Limb (tissue), 2 donors: ENCODE data around the gene PCP2.

Experiments used
- DNase-seq, 2 donors: peaks; one replicate each; pipeline ENCODE4 v3.0.0-alpha.2; 2016; ENCODE audit errors: extremely low spot score in 2 of 2

PCP2 gene

DNA sequence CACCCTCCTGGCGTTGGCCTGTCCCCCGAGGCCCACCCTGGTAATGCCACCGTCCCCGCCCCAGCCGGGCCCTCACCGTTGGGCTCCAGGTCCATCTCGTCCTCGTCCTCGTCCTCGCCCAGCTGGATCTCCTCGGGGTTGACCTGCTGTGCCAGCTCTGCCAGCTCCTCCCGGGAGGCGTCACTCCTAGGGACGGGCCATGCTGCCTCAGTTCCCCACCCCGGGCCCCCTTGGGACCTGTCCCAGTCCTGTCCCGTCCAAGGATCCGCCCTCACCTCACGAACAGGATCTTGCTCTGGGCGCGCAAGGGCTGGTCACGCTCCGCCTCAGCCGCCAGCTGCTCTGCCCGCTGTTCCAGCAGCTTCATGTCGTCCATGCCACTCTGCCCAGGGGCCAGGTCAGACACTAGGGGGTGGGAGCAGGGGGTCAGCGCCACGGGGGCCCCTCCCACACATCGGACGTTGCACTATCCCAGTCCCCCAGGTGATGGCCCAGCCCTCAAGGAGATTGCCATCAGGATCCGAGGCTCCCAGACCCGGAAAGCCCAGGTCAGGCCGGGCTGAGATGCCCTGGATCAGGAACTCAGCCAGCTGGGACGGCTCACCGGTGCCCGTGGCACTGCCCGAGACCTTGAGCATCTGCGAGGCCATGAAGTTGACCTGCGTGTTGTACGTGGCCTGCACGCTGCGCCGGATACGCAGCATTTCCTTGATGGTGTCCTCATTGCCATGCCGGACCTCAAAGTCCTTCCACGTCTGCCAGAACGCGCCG is 13.7 kb downstream of the PCP2 start:
- no peak for DNase-seq

DNA sequence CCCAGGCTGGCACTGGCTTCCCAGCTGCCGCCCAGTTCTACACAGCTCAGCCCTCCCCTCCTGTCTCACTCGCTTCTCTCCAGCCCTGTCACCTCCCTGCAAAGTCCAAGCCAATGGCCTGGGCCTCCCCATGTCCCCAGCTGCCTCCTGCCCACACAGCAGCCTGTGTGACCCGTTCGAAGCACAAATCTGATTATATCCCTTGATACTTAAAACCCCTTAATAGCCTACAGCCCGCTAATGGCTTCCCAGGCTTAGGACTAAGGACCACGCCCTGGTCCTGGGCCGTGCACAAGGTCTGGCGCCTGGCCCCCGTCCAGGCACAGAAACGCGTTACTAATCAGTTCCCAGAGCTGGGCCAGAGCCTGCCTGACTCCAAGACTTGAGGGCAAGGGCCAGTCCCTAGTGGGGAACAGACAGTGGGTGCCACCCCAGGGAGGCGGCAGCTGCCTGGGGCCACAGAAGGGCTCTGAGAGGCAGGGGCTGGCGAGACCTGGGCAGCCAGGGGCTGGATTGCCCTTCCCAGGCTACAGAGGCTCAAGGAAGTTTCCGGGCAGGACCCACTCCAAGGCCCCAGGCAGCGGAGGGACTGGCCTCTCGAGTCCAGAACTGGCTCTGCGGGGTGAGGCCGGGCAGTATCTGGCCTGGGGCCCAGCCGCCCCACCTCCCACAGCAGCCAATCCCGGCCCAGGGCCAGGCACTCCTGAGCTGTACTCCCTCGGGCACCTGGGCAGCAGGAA is 14.6 kb downstream of the PCP2 start:
- DNase-seq: no peak

DNA sequence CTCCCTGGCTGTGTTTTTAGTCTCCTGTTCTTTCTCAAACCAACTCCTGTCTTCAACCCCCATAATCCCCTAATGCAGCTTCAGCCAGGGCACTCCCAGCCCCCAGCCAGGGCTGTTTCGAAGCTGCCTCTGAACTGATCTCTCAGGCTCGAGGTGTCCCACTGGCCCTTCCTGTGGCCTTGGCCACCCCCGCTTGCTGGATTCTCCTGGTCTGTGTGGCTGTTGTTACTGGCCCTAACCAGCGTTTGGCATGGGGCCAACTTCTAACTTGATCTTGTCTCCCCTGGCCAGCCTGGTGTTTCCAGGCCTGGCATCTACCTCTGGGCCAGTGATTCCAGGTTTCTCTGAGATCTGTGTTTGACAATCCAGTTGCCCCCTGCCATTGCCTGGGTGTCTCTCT is 15.2 kb downstream of the PCP2 start:
- DNase-seq: no peak

DNA sequence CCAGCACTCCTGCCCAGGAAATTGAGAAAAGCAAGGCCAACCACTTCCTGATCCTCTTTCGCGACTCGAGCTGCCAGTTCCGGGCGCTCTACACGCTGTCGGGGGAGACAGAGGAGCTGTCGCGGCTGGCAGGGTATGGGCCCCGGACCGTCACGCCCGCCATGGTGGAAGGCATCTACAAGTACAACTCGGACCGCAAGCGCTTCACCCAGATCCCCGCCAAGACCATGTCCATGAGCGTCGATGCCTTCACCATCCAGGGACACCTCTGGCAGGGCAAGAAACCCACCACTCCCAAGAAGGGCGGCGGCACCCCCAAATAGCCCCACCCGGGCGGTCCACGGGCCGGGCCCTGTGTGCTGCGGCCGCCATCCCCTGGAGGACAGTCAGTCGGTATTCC is 15.8 kb downstream of the PCP2 start:
- no peak for DNase-seq

DNA sequence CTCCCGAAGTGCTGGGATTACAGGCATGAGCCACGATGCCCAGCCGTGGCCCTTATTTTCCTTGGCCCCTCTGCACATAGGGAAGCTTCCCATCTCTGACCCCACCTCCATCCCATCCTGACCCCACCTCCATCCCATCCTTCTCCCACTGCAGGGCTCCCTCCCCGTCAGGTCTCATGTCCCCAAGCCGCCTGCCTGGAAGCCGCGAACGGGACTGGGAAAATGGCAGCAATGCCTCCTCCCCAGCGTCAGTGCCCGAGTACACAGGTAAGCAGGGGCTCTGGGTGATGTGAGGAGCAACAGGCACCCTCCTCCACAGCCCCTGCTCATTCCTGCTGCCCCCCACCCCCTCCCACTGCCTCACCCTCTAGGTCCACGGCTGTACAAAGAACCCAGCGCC is 16.3 kb downstream of the PCP2 start:
- DNase-seq: no peak

DNA sequence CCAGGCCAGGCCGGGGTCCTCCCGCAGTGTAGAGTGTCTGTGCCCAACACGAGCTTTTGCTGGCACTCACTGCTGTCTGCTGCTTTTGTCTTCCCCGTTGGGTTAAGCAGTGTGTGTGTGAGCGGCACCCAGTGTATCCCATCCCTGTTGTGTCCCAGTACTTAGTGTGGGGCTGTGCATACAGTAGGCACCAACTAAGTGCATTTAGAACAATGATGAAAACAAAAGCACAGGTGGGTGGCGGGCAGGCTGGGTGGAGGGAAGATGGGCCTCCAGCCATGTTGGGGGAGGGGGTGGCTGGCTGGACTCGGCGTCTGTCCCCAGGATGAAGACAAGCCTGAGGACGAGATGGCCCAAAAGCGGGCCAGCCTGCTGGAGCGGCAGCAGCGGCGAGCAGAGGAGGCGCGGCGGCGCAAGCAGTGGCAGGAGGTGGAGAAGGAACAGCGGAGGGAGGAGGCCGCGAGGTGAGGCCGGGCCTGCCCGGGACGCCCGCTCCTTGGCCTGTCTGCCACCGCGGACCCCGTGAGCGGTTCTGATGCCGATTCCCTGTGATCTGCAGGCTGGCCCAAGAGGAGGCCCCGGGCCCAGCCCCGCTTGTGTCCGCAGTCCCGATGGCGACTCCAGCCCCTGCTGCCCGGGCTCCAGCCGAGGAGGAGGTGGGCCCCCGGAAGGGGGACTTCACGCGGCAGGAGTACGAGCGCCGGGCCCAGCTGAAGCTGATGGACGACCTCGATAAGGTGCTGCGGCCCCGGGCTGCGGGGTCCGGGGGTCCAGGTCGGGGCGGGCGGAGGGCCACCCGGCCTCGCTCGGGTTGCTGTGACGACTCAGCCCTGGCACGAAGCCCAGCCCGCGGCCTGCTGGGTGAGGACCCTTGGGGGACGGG is 18.4 kb downstream of the PCP2 start:
- no peak for DNase-seq

DNA sequence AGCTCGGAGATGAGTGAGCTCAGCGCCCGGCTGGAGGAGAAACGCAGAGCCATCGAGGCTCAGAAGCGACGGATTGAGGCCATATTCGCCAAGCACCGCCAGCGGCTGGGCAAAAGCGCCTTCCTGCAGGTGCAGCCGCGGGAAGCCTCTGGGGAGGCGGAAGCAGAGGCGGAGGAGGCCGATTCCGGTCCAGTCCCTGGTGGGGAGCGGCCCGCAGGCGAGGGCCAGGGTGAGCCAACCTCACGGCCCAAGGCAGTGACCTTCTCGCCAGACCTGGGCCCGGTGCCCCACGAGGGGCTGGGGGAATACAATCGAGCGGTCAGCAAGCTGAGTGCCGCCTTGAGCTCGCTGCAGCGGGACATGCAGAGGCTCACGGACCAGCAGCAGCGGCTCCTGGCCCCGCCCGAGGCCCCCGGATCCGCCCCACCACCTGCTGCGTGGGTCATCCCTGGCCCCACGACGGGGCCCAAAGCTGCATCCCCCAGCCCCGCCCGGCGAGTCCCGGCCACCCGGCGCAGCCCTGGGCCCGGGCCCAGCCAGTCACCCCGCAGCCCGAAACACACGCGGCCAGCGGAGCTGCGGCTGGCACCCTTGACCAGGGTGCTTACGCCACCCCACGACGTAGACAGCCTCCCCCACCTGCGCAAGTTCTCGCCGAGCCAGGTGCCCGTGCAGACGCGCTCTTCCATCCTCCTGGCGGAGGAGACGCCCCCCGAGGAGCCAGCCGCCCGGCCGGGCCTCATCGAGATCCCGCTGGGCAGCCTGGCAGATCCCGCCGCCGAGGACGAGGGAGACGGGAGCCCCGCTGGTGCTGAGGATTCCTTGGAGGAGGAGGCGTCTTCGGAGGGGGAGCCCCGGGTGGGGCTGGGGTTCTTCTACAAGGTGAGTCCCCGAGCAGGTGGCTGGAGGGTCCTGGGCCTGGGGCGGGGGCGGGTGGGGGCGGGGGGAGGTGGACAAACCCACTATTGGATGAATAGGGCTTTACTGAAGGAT is 20.9 kb downstream of the PCP2 start:
- no peak for DNase-seq

DNA sequence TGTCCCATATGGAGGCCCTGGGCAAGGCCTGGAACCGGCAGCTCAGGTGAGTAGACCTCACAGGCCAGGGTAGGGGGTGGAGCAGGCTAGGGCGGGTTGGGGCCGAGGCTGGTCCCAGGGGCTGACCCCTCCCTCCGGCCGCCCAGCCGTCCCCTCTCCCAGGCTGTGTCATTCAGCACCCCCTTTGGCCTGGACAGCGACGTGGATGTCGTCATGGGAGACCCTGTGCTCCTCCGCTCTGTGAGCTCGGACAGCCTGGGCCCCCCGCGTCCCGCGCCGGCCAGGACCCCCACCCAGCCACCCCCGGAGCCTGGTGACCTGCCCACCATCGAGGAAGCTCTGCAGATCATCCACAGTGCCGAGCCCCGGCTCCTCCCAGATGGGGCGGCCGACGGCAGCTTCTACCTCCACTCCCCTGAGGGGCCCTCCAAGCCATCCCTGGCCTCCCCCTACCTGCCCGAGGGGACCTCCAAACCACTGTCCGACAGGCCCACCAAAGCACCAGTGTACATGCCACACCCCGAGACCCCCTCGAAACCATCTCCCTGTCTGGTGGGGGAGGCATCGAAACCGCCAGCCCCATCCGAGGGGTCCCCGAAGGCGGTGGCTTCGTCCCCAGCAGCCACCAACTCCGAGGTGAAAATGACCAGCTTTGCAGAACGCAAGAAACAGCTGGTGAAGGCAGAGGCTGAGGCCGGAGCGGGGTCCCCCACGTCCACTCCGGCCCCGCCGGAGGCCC is 21.8 kb downstream of the PCP2 start:
- DNase-seq: no peak

DNA sequence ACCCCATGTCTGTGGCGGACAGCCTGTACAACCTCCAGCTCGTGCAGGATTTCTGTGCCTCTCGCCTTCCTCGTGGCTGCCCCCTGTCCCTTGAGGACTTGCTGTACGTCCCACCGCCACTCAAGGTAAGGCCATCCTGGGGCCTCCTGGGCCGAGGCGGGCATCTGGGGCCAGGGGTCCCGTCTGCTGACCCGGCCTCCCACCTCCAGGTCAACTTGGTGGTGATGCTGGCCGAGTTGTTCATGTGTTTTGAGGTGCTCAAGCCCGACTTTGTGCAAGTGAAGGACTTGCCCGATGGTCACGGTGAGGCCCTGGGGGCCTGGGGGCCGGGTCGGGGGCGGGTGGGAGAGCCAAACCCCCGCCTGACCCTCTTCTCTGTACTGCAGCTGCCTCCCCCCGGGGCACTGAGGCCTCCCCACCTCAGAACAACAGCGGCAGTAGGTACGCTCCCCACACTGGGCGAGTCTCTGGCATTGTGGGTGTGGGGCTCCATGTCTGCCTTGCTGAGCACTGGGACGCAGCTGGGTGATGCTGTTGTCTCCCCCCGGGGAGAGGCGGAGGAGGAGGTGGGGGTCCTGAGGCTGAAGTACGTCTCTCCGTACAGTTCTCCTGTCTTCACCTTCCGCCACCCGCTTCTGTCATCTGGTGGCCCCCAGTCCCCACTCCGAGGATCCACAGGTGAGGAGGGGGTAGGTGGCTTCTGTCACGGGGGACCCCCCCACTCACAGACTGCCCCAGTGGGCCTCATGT is 22.9 kb downstream of the PCP2 start:
- DNase-seq: no peak

DNA sequence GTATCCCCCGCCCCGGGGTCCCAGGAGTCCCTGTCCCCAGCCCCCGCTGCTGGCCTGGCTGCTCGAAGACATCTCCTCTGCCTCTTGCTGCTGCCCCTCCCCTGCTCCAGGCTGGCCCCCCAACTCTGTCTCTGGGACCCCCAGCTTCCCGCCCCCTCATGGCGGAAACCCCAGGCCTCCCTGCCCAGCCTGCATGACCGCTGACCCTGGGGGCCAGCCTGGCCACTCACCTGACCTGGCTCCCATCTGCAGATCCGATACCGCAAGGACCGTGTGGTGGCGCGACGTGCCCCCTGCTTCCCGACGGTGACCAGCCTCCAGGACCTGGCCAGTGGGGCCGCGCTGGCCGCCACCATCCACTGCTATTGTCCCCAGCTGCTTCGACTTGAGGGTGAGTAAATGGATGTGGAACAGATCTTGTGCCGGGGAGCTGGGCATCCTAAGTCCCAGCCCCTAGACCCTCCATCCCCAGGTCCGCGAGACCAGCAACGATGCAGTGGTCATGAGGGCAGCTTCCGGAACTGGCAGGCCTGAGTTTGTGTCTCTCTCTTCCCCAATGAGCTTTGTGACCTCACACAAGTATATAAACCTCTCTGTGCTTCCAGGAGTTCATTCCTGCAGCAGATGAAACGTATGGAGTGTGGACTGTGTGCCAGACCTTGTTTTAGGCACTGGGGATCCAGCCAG is 25.5 kb downstream of the PCP2 start:
- DNase-seq: no peak

DNA sequence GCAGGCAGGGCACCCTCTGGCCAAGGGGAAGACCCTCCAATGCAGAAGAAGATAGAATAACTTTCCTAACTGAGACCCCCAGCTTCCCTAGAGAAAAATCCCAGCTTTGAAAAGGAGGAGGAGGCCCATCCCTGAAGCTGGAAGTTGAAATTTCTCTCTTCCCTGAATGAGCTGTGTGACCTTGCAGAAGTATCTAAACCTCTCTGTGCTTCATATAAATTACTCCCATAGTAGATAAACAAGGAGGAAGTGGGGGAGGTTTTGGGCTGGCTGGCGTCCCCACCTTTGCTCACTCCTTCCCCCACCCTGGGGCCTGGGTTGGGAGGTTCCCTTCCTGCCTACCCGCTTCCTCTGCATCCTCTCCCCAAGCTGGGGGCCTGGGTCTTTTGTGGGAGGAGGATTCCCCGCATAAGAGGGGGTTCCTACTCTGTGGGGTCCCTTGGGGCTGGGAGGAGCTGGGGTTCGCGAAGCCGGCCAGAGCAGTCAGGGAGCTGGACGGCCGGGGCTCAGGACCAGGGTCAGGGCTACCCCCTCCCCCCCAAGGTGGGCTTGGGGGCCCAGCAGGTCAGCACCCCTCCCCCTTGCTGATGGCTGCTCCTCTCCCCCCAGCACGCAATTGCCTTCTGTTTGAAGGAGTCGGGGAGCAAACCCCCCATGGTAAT is 26.2 kb downstream of the PCP2 start:
- DNase-seq: no peak

DNA sequence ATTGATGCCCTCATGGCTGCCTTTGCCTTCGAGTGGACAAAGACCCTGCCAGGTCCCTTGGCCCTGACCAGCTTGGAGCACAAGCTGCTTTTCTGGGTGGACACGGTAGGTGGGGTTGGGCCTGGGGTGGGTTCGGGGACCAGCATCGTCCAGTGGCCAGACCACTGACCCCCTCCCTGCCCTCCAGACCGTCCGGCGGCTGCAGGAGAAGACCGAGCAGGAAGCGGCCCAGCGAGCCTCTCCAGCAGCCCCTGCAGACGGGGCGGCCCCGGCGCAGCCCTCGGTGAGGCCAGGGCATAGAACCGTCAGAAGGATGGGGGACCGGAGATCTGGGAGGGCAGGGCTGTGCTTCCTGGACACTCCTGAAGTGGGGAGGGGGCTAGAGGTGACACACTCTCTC is 27.2 kb downstream of the PCP2 start:
- no peak for DNase-seq

DNA sequence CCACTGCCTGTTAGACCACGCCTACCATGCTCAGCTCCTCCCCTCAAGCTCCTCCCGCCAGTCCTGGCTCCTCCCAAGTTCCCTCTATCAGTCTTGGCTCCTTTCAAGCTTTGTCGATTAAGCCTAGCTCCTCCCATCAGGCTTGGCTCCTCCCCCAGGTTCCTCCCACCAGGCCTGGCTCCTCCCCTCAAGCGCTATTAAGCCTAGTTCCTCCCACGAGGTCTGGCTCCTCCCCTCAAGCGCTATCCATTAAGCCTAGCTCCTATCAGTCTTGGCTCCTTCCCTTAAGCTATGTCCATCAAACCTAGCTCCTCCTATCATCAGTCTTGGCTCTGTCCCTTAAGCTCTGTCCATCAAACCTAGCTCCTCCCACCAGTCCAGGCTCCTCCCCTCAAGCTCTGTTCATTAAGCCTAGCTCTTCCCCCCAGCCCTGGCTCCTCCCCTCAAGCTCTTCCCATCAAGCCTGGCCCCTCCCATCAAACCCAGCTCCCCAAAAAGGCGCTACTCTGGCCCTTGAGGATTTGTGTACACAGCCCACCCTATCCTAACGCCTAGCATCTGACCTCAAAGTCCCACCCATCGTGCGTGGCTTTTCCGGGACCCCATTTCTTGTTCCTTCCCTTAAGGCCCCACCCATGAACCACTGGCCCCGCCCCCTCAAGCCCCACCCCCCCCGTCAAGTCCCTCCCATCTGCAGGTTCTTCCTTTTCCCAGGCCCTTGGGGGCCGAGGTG is 27.9 kb downstream of the PCP2 start:
- DNase-seq: peak in 1 of 2 donors; percentile 32

DNA sequence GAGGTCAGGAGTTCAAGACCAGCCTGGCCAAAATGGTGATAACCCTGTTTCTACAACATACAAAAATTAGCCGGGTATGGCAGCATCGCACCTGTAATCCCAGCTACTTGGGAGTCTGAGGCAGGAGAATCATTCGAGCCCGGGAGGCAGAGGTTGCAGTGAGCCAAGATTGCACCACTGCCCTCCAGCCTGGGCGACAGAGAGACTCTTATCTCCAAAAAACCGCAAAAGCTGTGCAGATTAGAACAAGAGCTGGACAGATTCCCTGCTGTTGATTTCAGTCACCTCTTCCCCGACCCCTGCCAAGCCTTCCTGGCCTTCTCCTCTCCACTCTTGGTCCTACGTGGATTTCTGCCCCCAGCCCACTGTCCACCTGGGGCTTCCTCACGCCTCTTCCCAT is 29.6 kb downstream of the PCP2 start:
- no peak for DNase-seq

DNA sequence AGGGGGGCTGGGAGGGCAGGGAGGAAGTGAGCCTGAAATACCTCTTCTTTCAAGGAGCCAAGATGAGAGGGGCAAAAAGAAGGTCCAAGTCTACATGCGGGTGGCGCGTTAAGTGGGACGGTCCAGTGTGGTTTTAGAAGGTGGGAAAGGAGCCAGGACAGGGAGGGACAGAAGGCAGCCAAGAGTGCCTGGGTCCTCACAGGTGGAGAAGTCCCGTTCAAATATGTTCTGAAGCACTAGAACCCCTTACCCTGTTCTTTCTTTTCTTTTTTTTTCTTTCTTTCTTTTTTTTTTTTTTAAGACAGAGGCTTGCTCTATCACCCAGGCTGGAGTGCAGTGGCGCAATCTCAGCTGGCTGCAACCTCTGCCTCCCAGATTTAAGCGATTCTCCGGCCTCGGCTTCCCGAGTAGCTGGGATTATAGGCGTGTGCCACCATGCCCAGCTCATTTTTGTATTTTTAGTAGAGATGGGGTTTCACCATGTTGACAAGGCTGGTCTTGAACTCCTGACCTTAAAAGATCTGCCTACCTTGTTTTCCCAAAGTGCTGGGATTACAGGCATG is 30.5 kb downstream of the PCP2 start:
- DNase-seq: no peak

DNA sequence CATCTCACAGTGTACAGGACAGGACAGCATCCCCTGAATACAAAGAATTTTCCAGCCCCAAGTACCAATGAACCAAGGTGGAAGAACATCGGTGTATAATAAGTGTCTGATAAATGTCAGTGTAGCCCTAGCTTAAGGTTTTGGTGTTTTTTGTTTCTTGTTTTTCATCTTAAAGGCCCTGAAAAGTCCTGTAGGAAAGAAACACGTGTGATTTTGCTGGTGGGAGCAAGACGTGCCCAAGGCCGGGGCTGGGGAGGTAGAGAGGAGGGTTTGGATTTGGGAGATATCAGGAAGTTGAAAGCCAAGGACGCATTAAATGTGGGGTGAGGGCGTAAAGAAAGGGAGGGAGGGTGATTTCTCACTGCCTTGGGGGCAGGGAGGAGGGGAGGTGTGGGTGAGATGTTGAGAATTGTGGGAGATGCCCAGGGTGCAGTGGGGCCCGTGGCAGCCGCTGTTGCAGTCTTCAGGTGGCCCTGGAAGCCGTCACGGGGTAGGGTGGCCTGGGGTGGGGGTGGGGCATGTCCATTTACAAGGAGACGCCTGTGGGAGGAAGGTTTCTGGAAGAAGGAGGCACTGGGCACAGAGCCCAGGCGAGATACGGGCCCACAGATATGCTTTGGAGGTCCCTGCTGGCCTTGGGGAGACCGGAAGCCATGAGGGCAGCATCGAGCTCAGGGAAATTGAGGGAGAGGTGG is 31.1 kb downstream of the PCP2 start:
- DNase-seq: peak in 1 of 2 donors; percentile 18

DNA sequence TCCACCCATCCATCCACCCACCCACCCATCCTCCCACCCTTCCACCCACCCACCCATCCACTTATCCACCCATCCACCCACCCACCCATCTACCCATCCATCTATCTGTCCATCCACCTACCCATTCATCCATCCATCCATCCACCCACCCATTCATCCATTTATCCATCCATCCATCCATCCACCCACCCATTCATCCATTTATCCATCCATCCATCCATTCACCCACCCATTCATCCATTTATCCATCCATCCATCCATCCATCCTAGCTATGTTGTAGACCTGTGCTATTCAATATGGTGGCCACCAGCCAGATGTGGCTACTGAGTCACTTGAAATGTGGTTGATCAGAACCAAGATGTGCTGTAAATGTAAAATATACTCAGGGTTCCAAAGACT is 32.8 kb downstream of the PCP2 start:
- no peak for DNase-seq
